ENCODE measurements around the gene CACNA1S.

GRCh38 chr1:201049248-201049831 is 62.9 kb downstream of the CACNA1S start:
- no peak for TF ChIP-seq CTCF (IDR thresholded peaks at IDR 0.05)
- TF ChIP-seq POLR2A (IDR thresholded peaks at IDR 0.05): no peak
